Omental fat pad (tissue), 4 donors: ENCODE measurements around the gene HKDC1. TPM values are rescaled to one million over a fixed set of nuclear protein-coding genes. Genes with fewer than 3 reads are reported as not detected.

Experiments
- ATAC-seq: fragments of 150-250 bp; one replicate; pipeline ENCODE4 v1.9.1; 2016; ENCODE audit warnings: mild to moderate bottlenecking, moderate library complexity; ENCODE audit not compliant: low FRiP score
- DNase-seq: peaks from one replicate; pipeline ENCODE4 v3.0.0-alpha.2; 2019; ENCODE audit warnings: low spot score
- total RNA-seq, 4 donors: library from RNA; depleted of rRNA; stranded (reverse); fragments of >200 nt; gene quantifications; one replicate each; pipeline ENCODE4 v1.1.0, GENCODE V29; 2016
- TF ChIP-seq, protein P1 (sequence below), 3 donors: fragments of 450-650 bp; IDR thresholded peaks; one replicate each; pipeline ENCODE4 v1.5.1; 2016 to 2017; ENCODE audit warnings: antibody characterized with exemption in 3 of 3, mild to moderate bottlenecking in 3 of 3, moderate library complexity in 2 of 3

HKDC1 gene
- total RNA-seq, 4 donors from 2014 or later = 0.13 to 0.46 TPM; not detected in 2

- TF ChIP-seq, protein P1, sequence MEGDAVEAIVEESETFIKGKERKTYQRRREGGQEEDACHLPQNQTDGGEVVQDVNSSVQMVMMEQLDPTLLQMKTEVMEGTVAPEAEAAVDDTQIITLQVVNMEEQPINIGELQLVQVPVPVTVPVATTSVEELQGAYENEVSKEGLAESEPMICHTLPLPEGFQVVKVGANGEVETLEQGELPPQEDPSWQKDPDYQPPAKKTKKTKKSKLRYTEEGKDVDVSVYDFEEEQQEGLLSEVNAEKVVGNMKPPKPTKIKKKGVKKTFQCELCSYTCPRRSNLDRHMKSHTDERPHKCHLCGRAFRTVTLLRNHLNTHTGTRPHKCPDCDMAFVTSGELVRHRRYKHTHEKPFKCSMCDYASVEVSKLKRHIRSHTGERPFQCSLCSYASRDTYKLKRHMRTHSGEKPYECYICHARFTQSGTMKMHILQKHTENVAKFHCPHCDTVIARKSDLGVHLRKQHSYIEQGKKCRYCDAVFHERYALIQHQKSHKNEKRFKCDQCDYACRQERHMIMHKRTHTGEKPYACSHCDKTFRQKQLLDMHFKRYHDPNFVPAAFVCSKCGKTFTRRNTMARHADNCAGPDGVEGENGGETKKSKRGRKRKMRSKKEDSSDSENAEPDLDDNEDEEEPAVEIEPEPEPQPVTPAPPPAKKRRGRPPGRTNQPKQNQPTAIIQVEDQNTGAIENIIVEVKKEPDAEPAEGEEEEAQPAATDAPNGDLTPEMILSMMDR (IDR thresholded peaks at IDR 0.05) = no peak
- ATAC-seq (no peak), DNase-seq (no peak)
Measured at GRCh38 chr10:69311309-69311708, 91.2 kb downstream of the HKDC1 start.

GRCh38 chr10:69312528-69312927, 92.4 kb downstream of the HKDC1 start:
- DNase-seq (no peak), ATAC-seq (no peak)

DNA sequence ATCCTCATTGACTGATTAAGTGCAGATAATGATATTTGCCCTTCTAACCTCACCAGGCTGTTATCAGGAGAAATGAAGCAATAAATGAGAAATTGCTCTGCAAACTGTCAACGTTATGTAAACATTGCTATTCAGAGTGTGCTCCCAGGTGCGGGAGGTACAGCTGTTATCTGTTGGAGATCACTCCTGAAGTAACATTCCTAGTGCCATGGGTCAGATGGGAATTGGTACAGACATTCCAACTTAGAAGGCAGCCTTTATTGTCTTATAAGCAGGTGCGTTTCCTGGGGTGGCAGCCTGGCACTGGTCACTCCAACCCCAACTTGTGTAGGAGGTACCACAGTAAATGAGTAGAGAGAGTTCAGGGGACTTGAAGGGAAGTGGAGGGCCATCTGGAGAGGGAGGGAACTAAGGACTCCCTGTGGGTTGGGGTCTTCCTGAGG, 95.0 kb downstream of the HKDC1 start:
- DNase-seq (no peak), ATAC-seq (no peak)
- TF ChIP-seq, protein P1 (IDR thresholded peaks at IDR 0.05) = no peak

More at GRCh38 chr10:69312528-69312927, 92.4 kb downstream of the HKDC1 start:
- TF ChIP-seq, protein P1 (IDR thresholded peaks at IDR 0.05) = no peak

DNA sequence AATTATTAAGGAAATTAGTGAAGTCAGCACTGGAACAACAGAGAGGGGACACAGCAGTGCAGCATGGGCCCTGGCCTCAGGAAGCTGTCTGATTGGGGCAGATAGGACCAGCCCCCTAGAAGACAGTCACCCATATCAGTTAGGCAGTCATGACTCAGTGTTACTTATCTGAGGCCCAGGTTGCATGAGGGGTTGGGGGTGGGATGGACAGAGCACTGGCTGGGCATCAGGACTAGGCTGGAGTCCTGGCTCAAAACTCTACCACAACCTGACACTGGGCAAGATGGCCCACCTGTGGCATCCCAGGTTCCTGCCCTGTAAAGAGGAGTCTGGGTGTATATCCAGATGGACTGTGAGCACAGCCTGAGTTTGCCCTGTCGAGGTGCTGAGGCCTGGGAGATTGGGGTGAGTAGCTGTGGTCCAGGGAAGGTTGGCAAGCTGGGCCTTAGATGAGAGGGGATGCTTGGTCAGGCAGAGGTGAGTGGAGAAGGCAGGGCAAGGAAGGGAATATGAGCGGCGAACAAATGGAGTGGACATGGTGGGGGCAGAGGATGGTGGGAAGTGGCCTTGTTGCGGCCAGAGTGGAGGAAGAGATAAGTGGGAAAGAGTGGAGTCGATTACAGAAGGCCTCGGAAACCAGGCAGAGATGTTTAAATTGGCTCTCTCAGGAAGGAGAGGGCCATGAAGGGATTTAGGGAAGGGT, 95.6 kb downstream of the HKDC1 start:
- ATAC-seq = no peak
- DNase-seq = no peak
- TF ChIP-seq, protein P1 (IDR thresholded peaks at IDR 0.05) = no peak

GRCh38 chr10:69316313-69317059, 96.4 kb downstream of the HKDC1 start:
- TF ChIP-seq, protein P1 (IDR thresholded peaks at IDR 0.05) = no peak
- ATAC-seq (peak; percentile 27), DNase-seq (no peak)

Other genes with a start within 250 kb of the HKDC1 start
- gene KIFBP, start 231.5 kb upstream of the HKDC1 start, total RNA-seq = 10 to 100 TPM; 25.0 to 36.4 (median 34.7) TPM
- gene SRGN, start 132.2 kb upstream of the HKDC1 start, total RNA-seq = 100 to 1,000 TPM; 289 to 481 (median 419) TPM
- 10 to 100 TPM; 35.5 to 46.8 (median 37.1) TPM for gene VPS26A, start 96.2 kb upstream of the HKDC1 start, total RNA-seq
- 10 to 100 TPM; 13.7 to 50.6 (median 22.0) TPM for gene SUPV3L1, start 40.1 kb upstream of the HKDC1 start, total RNA-seq
- 10 to 100 TPM; 38.0 to 93.2 (median 50.6) TPM for gene HK1, start 58.2 kb downstream of the HKDC1 start, total RNA-seq
- gene TACR2, start 196.6 kb downstream of the HKDC1 start, total RNA-seq = under 1 TPM in 3 of 4 donors, not detected in 1; 0.44 to 0.96 (median 0.74) TPM
- gene TSPAN15, start 231.1 kb downstream of the HKDC1 start, total RNA-seq = 100 to 1,000 TPM in 1 of 4 donors, 10 to 100 TPM in 3; 45.6 to 141 (median 72.5) TPM